ENCODE results near the gene ARRB1. TPM values are rescaled to one million over a fixed set of nuclear protein-coding genes. Genes with fewer than 3 reads are reported as not detected.

Gene ARRB1
- total RNA-seq, 1 donor from 2014 or later: 1.0 TPM

DNA sequence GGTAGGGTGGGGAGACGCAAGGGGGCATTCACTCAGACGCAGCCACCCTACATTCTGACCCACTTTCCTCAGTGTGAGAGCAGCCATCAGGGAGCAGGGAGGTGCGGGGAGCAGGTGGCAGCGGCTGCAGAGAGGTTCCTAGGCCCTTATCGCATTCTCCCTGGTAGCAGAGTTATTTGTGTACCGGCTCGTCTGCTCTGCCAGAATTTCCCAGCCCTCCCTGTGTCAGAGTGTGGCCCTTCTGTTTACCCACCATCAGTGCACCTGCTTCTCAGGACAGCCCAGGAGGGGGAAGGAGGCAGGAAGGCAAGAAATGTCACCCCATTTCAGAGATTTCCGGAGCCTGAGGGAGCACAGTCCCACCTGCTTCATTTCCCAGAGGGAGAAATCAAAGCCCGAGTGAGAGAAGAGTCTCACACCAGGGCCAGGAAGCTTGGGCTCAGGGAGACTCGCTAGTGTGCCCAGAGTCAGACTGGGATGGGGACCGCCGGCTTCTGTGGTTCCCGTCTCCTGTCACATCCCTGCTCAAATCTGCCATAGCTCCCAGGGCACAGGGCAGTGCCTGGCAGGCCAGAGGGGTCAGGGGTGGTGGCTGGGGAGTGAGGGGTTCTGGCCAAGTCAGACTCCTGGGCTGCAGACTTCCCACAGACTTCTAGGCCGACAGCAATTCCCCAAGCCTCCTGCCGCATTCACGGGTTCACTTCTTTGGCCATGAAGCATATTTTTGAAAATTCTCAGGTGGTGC lies 49.7 kb downstream of the ARRB1 start:
- Histone ChIP-seq H3K36me3 (no peaks in the 10 kb centered on the region), H4K20me1 (ENCODE audit: low read depth) (no peaks in the 10 kb centered on the region), H3K9me3 (ENCODE audit: low read depth) (no peaks in the 10 kb centered on the region), H3K4me1 (no peaks in the 10 kb centered on the region), H3K4me2 (no peak overlapping the region), H3K27ac (no peak overlapping the region), H3K9ac (no peak overlapping the region), H3K79me2 (ENCODE audit: low read depth) (no peaks in the 10 kb centered on the region), H3F3A (ENCODE audit: low read depth) (no peaks in the 10 kb centered on the region), H2AFZ (replicated peaks) (no peak overlapping the region), H3K27me3 (no peaks in the 10 kb centered on the region), H3K4me3 (no peak overlapping the region)
- peak overlapping the region; percentile 66 for H3K27ac Mint-ChIP-seq
- no peaks in the 10 kb centered on the region for H3K4me1 Mint-ChIP-seq
- H3K9me3 Mint-ChIP-seq: no peaks in the 10 kb centered on the region
- TF ChIP-seq, protein P1, sequence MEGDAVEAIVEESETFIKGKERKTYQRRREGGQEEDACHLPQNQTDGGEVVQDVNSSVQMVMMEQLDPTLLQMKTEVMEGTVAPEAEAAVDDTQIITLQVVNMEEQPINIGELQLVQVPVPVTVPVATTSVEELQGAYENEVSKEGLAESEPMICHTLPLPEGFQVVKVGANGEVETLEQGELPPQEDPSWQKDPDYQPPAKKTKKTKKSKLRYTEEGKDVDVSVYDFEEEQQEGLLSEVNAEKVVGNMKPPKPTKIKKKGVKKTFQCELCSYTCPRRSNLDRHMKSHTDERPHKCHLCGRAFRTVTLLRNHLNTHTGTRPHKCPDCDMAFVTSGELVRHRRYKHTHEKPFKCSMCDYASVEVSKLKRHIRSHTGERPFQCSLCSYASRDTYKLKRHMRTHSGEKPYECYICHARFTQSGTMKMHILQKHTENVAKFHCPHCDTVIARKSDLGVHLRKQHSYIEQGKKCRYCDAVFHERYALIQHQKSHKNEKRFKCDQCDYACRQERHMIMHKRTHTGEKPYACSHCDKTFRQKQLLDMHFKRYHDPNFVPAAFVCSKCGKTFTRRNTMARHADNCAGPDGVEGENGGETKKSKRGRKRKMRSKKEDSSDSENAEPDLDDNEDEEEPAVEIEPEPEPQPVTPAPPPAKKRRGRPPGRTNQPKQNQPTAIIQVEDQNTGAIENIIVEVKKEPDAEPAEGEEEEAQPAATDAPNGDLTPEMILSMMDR (IDR thresholded peaks at IDR 0.05): no peak
- TF ChIP-seq EZH2 (IDR thresholded peaks at IDR 0.05): no peak
- no peak for TF ChIP-seq EZH2phosphoT487 (IDR thresholded peaks at IDR 0.05)
- DNase-seq (ENCODE audit: low spot score): no peak
- peaks cover 2% of the 10 kb centered on the region for H3K27me3 Mint-ChIP-seq (ENCODE audit: insufficient read depth, low read depth)
- H3K4me3 Mint-ChIP-seq: no peak overlapping the region
- H3K36me3 Mint-ChIP-seq: no peaks in the 10 kb centered on the region

DNA sequence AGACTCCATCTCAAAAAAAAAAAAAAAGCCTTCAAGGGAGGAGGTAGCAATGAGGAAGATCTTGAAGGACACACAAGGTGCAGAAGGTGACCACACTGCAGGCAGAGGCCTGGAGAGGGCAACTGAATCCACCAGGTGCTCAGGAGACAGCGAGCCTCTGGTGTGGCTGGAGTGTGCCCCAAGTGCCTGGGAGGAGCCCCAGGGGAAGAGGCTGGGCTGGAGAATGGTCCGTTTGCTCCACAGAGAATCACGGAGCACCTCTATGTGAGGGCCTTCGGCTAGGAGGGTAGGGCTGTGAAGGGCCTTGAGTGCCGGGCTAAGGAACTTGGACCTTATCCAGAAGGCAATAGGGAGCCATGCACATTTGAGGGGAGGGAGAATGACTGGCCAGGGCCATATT lies 50.3 kb downstream of the ARRB1 start:
- peaks cover 2% of the 10 kb centered on the region for H3K27me3 Mint-ChIP-seq (ENCODE audit: insufficient read depth, low read depth)
- Histone ChIP-seq H3F3A (ENCODE audit: low read depth) (no peaks in the 10 kb centered on the region), H3K36me3 (no peaks in the 10 kb centered on the region), H3K9me3 (ENCODE audit: low read depth) (no peaks in the 10 kb centered on the region), H3K4me2 (no peak overlapping the region), H3K9ac (no peak overlapping the region), H3K4me1 (no peaks in the 10 kb centered on the region), H4K20me1 (ENCODE audit: low read depth) (no peaks in the 10 kb centered on the region), H3K27me3 (no peaks in the 10 kb centered on the region), H2AFZ (replicated peaks) (no peak overlapping the region), H3K4me3 (no peak overlapping the region), H3K79me2 (ENCODE audit: low read depth) (no peaks in the 10 kb centered on the region), H3K27ac (no peak overlapping the region)
- H3K4me1 Mint-ChIP-seq: no peaks in the 10 kb centered on the region
- no peak overlapping the region for H3K27ac Mint-ChIP-seq
- no peak for DNase-seq (ENCODE audit: low spot score)
- no peak overlapping the region for H3K4me3 Mint-ChIP-seq
- no peak for TF ChIP-seq EZH2phosphoT487 (IDR thresholded peaks at IDR 0.05)
- TF ChIP-seq EZH2 (IDR thresholded peaks at IDR 0.05): no peak
- TF ChIP-seq, protein P1 (IDR thresholded peaks at IDR 0.05): no peak
- H3K36me3 Mint-ChIP-seq: no peaks in the 10 kb centered on the region
- H3K9me3 Mint-ChIP-seq: no peaks in the 10 kb centered on the region

DNA sequence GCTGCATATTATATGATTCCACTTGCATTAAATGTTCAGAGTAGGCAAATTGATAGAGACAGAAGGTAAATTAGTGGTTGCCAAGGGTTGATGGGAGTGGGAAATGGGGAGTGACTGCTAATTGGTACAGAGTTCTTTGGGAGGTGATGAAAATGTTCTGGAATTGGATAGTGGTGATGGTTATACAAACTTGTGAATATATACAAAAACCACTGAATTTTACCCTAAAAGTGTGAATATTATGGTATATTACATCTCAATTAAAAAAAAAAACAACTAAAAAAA lies 52.5 kb downstream of the ARRB1 start:
- DNase-seq (ENCODE audit: low spot score): no peak
- no peak overlapping the region for H3K4me2 ChIP-seq
- no peaks in the 10 kb centered on the region for H3K9me3 ChIP-seq (ENCODE audit: low read depth)
- Mint-ChIP-seq H3K4me1 (no peaks in the 10 kb centered on the region), H3K27me3 (ENCODE audit: insufficient read depth, low read depth) (peaks cover 2% of the 10 kb centered on the region), H3K4me3 (no peak overlapping the region), H3K36me3 (no peaks in the 10 kb centered on the region), H3K27ac (no peak overlapping the region), H3K9me3 (no peaks in the 10 kb centered on the region)
- H3K79me2 ChIP-seq (ENCODE audit: low read depth): no peaks in the 10 kb centered on the region
- no peaks in the 10 kb centered on the region for H4K20me1 ChIP-seq (ENCODE audit: low read depth)
- H3F3A ChIP-seq (ENCODE audit: low read depth): no peaks in the 10 kb centered on the region
- H3K4me3 ChIP-seq: no peak overlapping the region
- H3K27ac ChIP-seq: no peak overlapping the region
- H3K9ac ChIP-seq: no peak overlapping the region
- no peak overlapping the region for H2AFZ ChIP-seq (replicated peaks)
- H3K27me3 ChIP-seq: no peaks in the 10 kb centered on the region
- H3K4me1 ChIP-seq: no peaks in the 10 kb centered on the region
- H3K36me3 ChIP-seq: no peaks in the 10 kb centered on the region
- TF ChIP-seq, protein P1 (IDR thresholded peaks at IDR 0.05): no peak
- TF ChIP-seq EZH2 (IDR thresholded peaks at IDR 0.05) (no peak), EZH2phosphoT487 (IDR thresholded peaks at IDR 0.05) (no peak)

All from neural progenitor cell (in vitro differentiated cells).